Hepatocyte (in vitro differentiated cells): Measurements from ENCODE around the gene NSF.

Experiments
- CTCF ChIP-seq: fragments of 200-600 bp; sonication (generic); IDR thresholded peaks from 2 replicates; pipeline ENCODE4 v1.5.1; 2016; ENCODE audit warnings: antibody characterized with exemption, mild to moderate bottlenecking; ENCODE audit not compliant: poor library complexity
- EZH2phosphoT487 ChIP-seq: fragments of 200-600 bp; sonication (generic); IDR thresholded peaks from one replicate; pipeline ENCODE4 v1.6.1; 2018; ENCODE audit warnings: antibody characterized with exemption, mild to moderate bottlenecking, low read depth, moderate library complexity; ENCODE audit not compliant: unreplicated experiment, severe bottlenecking

DNA sequence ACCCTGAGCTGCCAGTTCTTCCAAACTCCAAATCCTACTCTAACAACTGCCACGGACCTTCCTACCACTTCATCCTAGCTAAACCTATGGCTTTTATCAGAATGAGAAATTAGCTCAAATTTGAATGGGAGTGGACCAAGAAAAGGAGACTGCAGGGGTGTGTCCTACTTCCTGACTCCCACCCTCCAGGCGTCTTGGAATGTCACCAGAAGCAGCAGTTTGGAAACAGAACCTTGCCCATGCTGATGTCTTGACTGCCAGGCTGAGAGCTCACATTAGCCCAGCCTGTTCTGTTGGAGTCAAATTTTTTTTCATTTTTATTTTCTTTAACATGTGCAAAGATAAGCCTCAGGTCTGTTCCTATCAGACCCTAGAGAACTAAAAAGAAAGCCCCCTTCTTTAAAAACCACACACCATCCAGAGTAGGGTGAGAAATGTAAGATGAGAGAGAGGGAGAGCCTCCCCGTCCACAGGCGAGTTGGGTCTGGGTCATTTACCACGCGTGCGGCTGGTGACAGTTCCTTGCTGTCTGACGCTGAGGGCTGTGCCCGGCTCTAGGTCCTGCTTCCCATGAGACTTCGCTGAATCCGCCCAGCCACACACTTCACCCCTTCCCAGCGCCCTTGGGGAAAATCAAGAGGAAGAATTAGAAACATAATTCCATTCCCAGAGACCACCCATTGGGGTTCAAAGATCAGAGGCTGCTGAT lies 173.7 kb downstream of the NSF start:
- no peak for TF ChIP-seq CTCF
- TF ChIP-seq EZH2phosphoT487: no peak
